K562 (cell line): ENCODE data around the gene C16orf92. TPM values are rescaled to one million over a fixed set of nuclear protein-coding genes. Genes with fewer than 3 reads are reported as not detected.

Experiments
- ATAC-seq: fragments of 200-7000 bp; cut with Tn5 transposase; 3 replicates; pipeline ENCODE4 v1.9.1; 2020; ENCODE audit warnings: moderate library complexity
- BruUV-seq: library from RNA; stranded (reverse); fragments of 400-500 nt; replicated peaks from 2 replicates; lab custom pipeline; 2021; lab: Mats Ljungman, UMichigan
- CTCF ChIA-PET: fragments of 300-600 bp; formaldehyde crosslinking; extraction: SDS; loops from one replicate; lab custom pipeline; 2021; ENCODE audit warnings: low intra/inter-chr PET ratio; lab: Yijun Ruan, JAX
- POLR2A ChIA-PET: fragments of 300-600, 350-650 bp; sonication (Branson Sonifier 250); formaldehyde crosslinking; extraction: SDS; loops from one replicate; lab custom pipeline; 2021; ENCODE audit warnings: antibody characterized with exemption, inconsistent platforms; lab: Yijun Ruan, JAX
- DNase-seq, 4 experiments: peaks; one replicate each; pipeline versions ENCODE4 v3.0.0 to v3.0.0-alpha.2; 2011 to 2018; ENCODE audit warnings: low spot score in 3 of 4, mixed read lengths in 3 of 4; ENCODE audit errors: extremely low read depth in 1 of 4
- FAIRE-seq: peaks from 2 replicates; lab custom pipeline; 2011; peaks lifted over from hg19 to GRCh38; lab: Jason Lieb, UNC
- H2AFZ ChIP-seq: 2 replicates; pipeline ENCODE4 v1.6.0; 2011; ENCODE audit warnings: low read depth, low read length, control low read depth, inconsistent platforms
- H3K27ac ChIP-seq: fragments of 200-600 bp; 3 replicates; pipeline ENCODE4 v1.8.0; 2011; ENCODE audit warnings: low read depth, mild to moderate bottlenecking, control low read depth, inconsistent platforms, low read length, moderate library complexity, mixed read lengths; ENCODE audit errors: extremely low read depth
- H3K27me3 ChIP-seq, 2 experiments: fragments of 300-600 bp in 1 of 2; 2 replicates in 1 of 2; 3 replicates in 1 of 2; pipeline versions ENCODE4 v1.6.0 to v1.8.0; 2011; ENCODE audit warnings: inconsistent platforms in 2 of 2, low read length in 2 of 2, mild to moderate bottlenecking in 1 of 2, mixed read lengths in 1 of 2, moderate library complexity in 1 of 2; ENCODE audit not compliant: control insufficient read depth in 2 of 2, insufficient read depth in 2 of 2
- H3K36me3 ChIP-seq: fragments of 300-600 bp; 3 replicates; pipeline ENCODE4 v1.8.0; 2011; ENCODE audit warnings: mild to moderate bottlenecking, low read length, inconsistent platforms; ENCODE audit not compliant: control insufficient read depth, insufficient read depth
- H3K4me1 ChIP-seq, 2 experiments: fragments of 200-600 bp in 1 of 2; replicated peaks in 1 of 2; 2 replicates in 1 of 2; 3 replicates in 1 of 2; pipeline versions ENCODE4 v1.5.1 to v1.8.0; 2011; ENCODE audit warnings: inconsistent platforms in 2 of 2, low read length in 2 of 2, mild to moderate bottlenecking in 1 of 2, mixed read lengths in 1 of 2, moderate library complexity in 1 of 2; ENCODE audit not compliant: control insufficient read depth in 2 of 2, insufficient read depth in 2 of 2
- H3K4me2 ChIP-seq: 2 replicates; pipeline ENCODE4 v1.6.1; 2011; ENCODE audit warnings: low read length, control low read depth, inconsistent platforms, mixed read lengths; ENCODE audit not compliant: insufficient read depth
- H3K4me3 ChIP-seq: fragments of 200-600 bp; sonication (generic), shearing (Covaris generic); 2 replicates; pipeline ENCODE4 v1.5.1; 2016; ENCODE audit warnings: control low read depth, inconsistent platforms
- H3K79me2 ChIP-seq: fragments of 200-600 bp; 3 replicates; pipeline ENCODE4 v1.8.0; 2011; ENCODE audit warnings: low read length, inconsistent platforms; ENCODE audit not compliant: control insufficient read depth, insufficient read depth
- H3K9ac ChIP-seq, 2 experiments: 2 replicates each; pipeline versions ENCODE4 v1.6.0 to v1.6.1; 2011; ENCODE audit warnings: low read depth in 2 of 2, low read length in 2 of 2, control low read depth in 1 of 2, inconsistent platforms in 1 of 2, mild to moderate bottlenecking in 1 of 2, mixed read lengths in 1 of 2; ENCODE audit not compliant: insufficient read depth in 1 of 2
- H3K9me1 ChIP-seq: one replicate; pipeline ENCODE4 v1.6.0; 2011; ENCODE audit warnings: inconsistent platforms, mild to moderate bottlenecking, low read length, moderate library complexity; ENCODE audit not compliant: control insufficient read depth, insufficient read depth
- H3K9me3 ChIP-seq: replicated peaks from 2 replicates; pipeline ENCODE4 v1.5.1; 2011; ENCODE audit warnings: low read depth, low read length, inconsistent platforms; ENCODE audit not compliant: control insufficient read depth, insufficient read depth
- H4K20me1 ChIP-seq: replicated peaks from 2 replicates; pipeline ENCODE4 v1.6.1; 2011; ENCODE audit warnings: low read length, inconsistent platforms, mixed read lengths; ENCODE audit not compliant: control insufficient read depth, insufficient read depth
- ASH1L ChIP-seq: fragments of 450-650 bp; IDR thresholded peaks from 2 replicates; pipeline ENCODE4 v1.6.1; 2018; ENCODE audit warnings: borderline replicate concordance, mild to moderate bottlenecking, low read depth; ENCODE audit not compliant: partially characterized antibody
- CREB3L1 ChIP-seq: fragments of 450-650 bp; IDR thresholded peaks from 2 replicates; pipeline ENCODE4 v1.6.1; 2014; ENCODE audit warnings: low read depth, mild to moderate bottlenecking, moderate library complexity, borderline replicate concordance
- FOS ChIP-seq: IDR thresholded peaks from 3 replicates; pipeline ENCODE4 v1.6.1; 2011; ENCODE audit not compliant: insufficient read length; ENCODE audit errors: extremely low read depth
- MAFG ChIP-seq: fragments of 450-650 bp; conservative IDR thresholded peaks from 2 replicates; pipeline ENCODE4 v1.6.1; 2016; ENCODE audit warnings: missing genetic modification characterization, missing compliant biosample characterization
- MXD1 ChIP-seq: fragments of 250-450 bp; sonication (Bioruptor Pico); IDR thresholded peaks from 2 replicates; pipeline ENCODE4 v1.8.0; 2021; ENCODE audit warnings: borderline replicate concordance, mild to moderate bottlenecking, moderate library complexity; ENCODE audit not compliant: poor library complexity, severe bottlenecking
- RBM15 ChIP-seq: fragments of 200-400 bp; formaldehyde crosslinking; IDR thresholded peaks from 2 replicates; pipeline ENCODE4 v1.6.1; 2018; ENCODE audit warnings: mild to moderate bottlenecking, low read length, moderate library complexity; ENCODE audit not compliant: insufficient read depth
- SAP30 ChIP-seq: fragments of 200-600 bp; sonication (generic); IDR thresholded peaks from 2 replicates; pipeline ENCODE4 v1.6.1; 2012; ENCODE audit warnings: borderline replicate concordance, low read depth, mild to moderate bottlenecking, moderate library complexity, low read length, control low read depth, inconsistent platforms; ENCODE audit not compliant: insufficient read depth, poor library complexity, severe bottlenecking
- TOE1 ChIP-seq, 2 experiments: fragments of 450-650 bp in 1 of 2; sonication (generic) in 1 of 2; formaldehyde crosslinking in 1 of 2; IDR thresholded peaks; 2 replicates each; pipeline versions ENCODE4 v1.7.1 to v1.8.0; 2016 to 2022; ENCODE audit warnings: borderline replicate concordance in 2 of 2, mild to moderate bottlenecking in 2 of 2, antibody characterized with exemption in 1 of 2, inconsistent platforms in 1 of 2, low read depth in 1 of 2, missing genetic modification reagents in 1 of 2, moderate library complexity in 1 of 2
- ZBED1 ChIP-seq: IDR thresholded peaks from 2 replicates; pipeline ENCODE4 v1.6.1; 2014
- ZBTB49 ChIP-seq: sonication (generic); formaldehyde crosslinking; IDR thresholded peaks from 2 replicates; pipeline ENCODE4 v1.8.0; 2022; ENCODE audit warnings: missing genetic modification reagents, mild to moderate bottlenecking, borderline replicate concordance
- ZKSCAN1 ChIP-seq: fragments of 150-350 bp; IDR thresholded peaks from 2 replicates; pipeline ENCODE4 v1.6.1; 2016; ENCODE audit warnings: low read depth, low read length
- ZNF239 ChIP-seq: fragments of 250-450 bp; sonication (Bioruptor Pico); IDR thresholded peaks from 2 replicates; pipeline ENCODE4 v1.4.0; 2020; ENCODE audit warnings: mild to moderate bottlenecking
- ZNF76 ChIP-seq: fragments of 250-450 bp; sonication (Bioruptor Pico); IDR thresholded peaks from 2 replicates; pipeline ENCODE4 v1.4.0; 2020; ENCODE audit warnings: mild to moderate bottlenecking, moderate library complexity, borderline replicate concordance
- WGBS: fragments of 100-300 bp; shearing (Covaris generic); methylation state at CpG from one replicate; pipeline ENCODE4 v1.1.6; 2016; ENCODE audit warnings: low coverage, mixed read lengths; ENCODE audit not compliant: insufficient coverage; ENCODE audit errors: missing lambda C conversion rate; 5-methylcytosine and 5-hydroxymethylcytosine counted together
- in situ Hi-C: fragments of 300-500 bp; cut with MboI; formaldehyde crosslinking; loops from 4 replicates; pipeline ENCODE4 v1.15.0; 2018; ENCODE audit warnings: inconsistent platforms, mixed read lengths
- intact Hi-C: fragments of 100-400 bp; cut with micrococcal nuclease; formaldehyde crosslinking; loops from 2 replicates; pipeline ENCODE4 v1.14.2; 2022
- polyA plus RNA-seq, 8 experiments: library from polyadenylated mRNA; depleted of rRNA in 4 of 8; stranded (reverse) in 5 of 8; unstranded in 3 of 8; fragments of >200 nt; fragmentation: Nextera tagmentation in 2 of 8; fragmentation: Illumina TruSeq in 1 of 8; extraction: Ambion mirVana in 2 of 8; extraction: Trizol in 1 of 8; gene quantifications; 2 replicates each; pipeline versions ENCODE4 v1.2.1 to v1.2.3, GENCODE V29; 2011 to 2014; ENCODE audit warnings: inconsistent platforms in 1 of 8, missing spikeins in 1 of 8
- total RNA-seq, 7 experiments: library from RNA; depleted of rRNA in 6 of 7; stranded (reverse); fragments of >200 nt in 6 of 7; fragmentation: Illumina TruSeq in 2 of 7; extraction: Trizol in 2 of 7; gene quantifications; 2 replicates each; pipeline versions ENCODE4 v1.2.1 to v1.2.3, GENCODE V29; 2011 to 2021; ENCODE audit warnings: low replicate concordance in 1 of 7
- TF ChIP-seq, protein P1 (sequence below): fragments of 450-650 bp; IDR thresholded peaks from 2 replicates; pipeline ENCODE4 v1.6.1; 2016

The C16orf92 gene
- total and polyA plus RNA-seq, 9 of the 15 experiments (the other 6 are each of a cell fraction or from before 2014, with no cell fraction given), result not detected

- Histone ChIP-seq H3K36me3 (0 out of 3 replicates have a peak, but pooled peaks cover 5% of the 10 kb centered on the region), H3K4me2 (peak overlapping the region; percentile 83), H3K4me1 (peaks cover 19 to 32% of the 10 kb centered on the region in 2 experiments), H2AFZ (peak overlapping the region; percentile 95), H3K9me3 (no peaks in the 10 kb centered on the region), H3K27me3 (no peaks in the 10 kb centered on the region), H4K20me1 (peaks cover 4% of the 10 kb centered on the region; the same call in 1 of the 2 replicates), H3K9ac (peak overlapping the region; percentile 44 to 87), H3K27ac (peak overlapping the region; percentile 56), H3K9me1 (no peaks in the 10 kb centered on the region), H3K79me2 (peaks cover 14% of the 10 kb centered on the region; the same call in 2 of the 3 replicates), H3K4me3 (peak overlapping the region; percentile 56)
- DNase-seq (peak in 1 of 4 experiments; percentile 27), ATAC-seq (peak; percentile 7; the same call in 1 of the 3 replicates), FAIRE-seq (peak; percentile 60)
- in situ Hi-C loops, result no loop called here
- BruUV-seq, result TSS peak; percentile 78
- POLR2A ChIA-PET, result interaction anchor here (0.6 to 1.5 kb wide), 10 partner anchors 12 to 943 kb away, joined by 3 to 13 read pairs (median 3); partner anchors contain the start of genes ALDOA and PPP4C
- CTCF ChIA-PET, result no interaction called here
- intact Hi-C loops, result no loop called here
- 8% methylated on average over 17 of the region's 19 CpGs for WGBS
- TF ChIP-seq RBM15 (no peak), ZBTB49 (CRISPR knock-in tag) (no peak), ASH1L (no peak), FOS (no peak), ZKSCAN1 (no peak), MXD1 (CRISPR knock-in tag) (no peak), ZBED1 (no peak), ZNF76 (CRISPR knock-in tag) (no peak), CREB3L1 (no peak), TOE1 (IDR thresholded peaks at IDR 0.05; ENCODE audit: borderline replicate concordance) (0 out of 2 replicates have a peak, but pooled peaks have one; percentile 14), TOE1 (CRISPR knock-in tag; IDR thresholded peaks at IDR 0.05; ENCODE audit: borderline replicate concordance, low read depth) (no peak), SAP30 (peak; percentile 3), ZNF239 (CRISPR knock-in tag) (no peak), MAFG (tag) (no peak)
- TF ChIP-seq, protein P1, sequence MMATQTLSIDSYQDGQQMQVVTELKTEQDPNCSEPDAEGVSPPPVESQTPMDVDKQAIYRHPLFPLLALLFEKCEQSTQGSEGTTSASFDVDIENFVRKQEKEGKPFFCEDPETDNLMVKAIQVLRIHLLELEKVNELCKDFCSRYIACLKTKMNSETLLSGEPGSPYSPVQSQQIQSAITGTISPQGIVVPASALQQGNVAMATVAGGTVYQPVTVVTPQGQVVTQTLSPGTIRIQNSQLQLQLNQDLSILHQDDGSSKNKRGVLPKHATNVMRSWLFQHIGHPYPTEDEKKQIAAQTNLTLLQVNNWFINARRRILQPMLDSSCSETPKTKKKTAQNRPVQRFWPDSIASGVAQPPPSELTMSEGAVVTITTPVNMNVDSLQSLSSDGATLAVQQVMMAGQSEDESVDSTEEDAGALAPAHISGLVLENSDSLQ, result peak; percentile 59
Measured at GRCh38 chr16:30053376-30054015, 30.5 kb downstream of the C16orf92 start.
